SH-SY5Y (cell line): ENCODE measurements around the gene IRF2.

Experiments used
- GATA2 ChIP-seq: IDR thresholded peaks from 2 replicates; pipeline ENCODE4 v1.6.1; 2011; ENCODE audit warnings: mild to moderate bottlenecking, low read depth, low read length
- GATA3 ChIP-seq: IDR thresholded peaks from 2 replicates; pipeline ENCODE4 v1.6.1; 2011; ENCODE audit warnings: low read depth, mild to moderate bottlenecking, low read length, moderate library complexity

Gene IRF2

DNA sequence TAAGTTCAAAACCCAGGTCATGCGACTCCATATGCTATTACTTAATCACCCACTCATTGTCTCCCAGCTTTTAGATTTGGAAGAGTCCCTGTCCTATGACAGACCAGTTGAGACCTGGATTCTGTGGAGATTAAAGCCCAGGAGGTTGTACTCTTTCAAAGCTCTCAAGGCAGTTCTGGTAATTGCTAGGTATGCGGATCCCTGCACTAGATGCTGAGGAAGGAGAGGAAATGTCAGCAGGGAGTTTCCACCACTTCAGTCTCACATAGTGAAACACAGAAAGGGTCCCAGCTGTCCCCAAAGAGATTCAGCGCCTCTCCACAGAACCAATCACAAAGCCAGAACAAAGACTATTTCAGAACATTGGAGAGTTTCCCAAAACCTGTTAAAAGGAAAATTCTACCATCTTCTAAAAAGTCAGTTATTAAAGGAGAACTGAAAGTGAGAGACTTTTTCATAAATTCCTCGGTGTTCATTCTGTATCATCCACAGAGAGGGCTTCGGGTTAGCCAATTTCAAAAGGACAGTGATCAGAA, 53.4 kb downstream of the IRF2 start:
- no peak for TF ChIP-seq GATA2
- TF ChIP-seq GATA3: no peak

DNA sequence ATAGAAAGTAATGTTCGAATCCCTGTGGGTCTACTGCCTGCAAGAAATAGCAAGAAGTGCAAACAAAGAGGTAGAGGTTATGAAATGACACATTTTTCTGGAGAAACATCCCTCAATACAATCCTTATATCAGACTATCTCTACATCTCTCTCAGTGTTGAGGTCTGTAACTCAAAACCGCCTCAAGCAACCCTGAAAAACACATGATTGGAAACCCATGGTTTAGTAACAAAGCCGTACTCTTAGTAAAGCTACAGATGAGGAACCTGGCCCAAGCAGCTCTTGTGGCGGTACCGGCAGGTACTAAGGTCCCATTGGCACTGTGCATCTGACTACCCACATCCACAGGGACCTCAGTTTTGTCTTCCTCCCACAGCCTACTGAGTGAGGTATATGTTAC, 53.9 kb downstream of the IRF2 start:
- TF ChIP-seq GATA3: no peak

DNA sequence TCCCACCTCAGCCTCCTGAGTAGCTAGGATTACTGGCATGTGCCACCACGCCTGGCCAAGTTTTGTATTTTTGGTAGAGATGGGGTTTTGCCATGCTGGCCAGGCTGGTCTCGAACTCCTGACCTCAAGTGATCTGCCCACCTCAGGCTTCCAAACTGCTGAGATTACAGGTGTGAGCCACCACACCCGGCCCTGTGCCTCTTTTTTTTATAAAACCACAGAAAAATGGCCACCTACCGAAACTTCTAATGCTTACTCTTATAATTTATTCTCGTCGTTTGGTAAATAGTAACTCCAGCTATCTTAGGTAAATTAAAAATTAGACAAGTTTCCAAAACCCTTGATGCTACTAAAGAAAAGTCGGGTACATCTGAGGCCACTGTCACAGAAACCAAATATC, 54.4 kb downstream of the IRF2 start:
- no peak for TF ChIP-seq GATA3
- no peak for TF ChIP-seq GATA2

DNA sequence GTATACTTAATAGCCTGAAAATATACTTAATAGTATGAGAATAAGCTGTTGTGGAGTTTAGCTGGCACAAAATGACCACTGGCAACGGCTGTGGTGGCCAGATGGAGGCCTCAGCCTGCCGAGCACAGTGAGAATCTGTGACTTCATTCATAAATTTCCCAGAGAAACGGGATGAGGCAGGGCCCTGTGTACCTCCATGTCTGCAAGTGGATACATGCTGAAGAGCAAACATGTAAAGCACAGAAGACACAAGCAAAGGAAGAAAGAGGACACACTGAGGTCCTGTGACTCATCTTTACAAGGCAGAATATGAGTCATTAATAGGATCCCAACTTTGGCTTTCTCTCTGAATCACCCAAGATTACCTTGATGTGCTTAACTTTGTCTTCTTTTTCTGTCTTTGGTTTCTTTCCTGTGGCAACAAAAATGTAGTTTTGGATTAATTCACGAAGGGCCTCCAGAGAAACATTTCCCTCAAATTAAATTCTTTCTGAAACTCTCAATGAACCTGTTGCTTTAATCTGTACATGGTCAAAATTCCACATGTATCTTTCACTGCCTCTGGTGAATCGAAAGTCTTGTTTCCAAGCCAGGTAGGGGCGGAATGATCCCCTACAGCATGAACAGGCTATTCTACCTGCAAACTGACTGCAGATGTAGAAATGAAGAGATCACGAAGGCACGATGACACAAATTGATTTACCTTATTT, 56.4 kb downstream of the IRF2 start:
- no peak for TF ChIP-seq GATA2
- no peak for TF ChIP-seq GATA3

DNA sequence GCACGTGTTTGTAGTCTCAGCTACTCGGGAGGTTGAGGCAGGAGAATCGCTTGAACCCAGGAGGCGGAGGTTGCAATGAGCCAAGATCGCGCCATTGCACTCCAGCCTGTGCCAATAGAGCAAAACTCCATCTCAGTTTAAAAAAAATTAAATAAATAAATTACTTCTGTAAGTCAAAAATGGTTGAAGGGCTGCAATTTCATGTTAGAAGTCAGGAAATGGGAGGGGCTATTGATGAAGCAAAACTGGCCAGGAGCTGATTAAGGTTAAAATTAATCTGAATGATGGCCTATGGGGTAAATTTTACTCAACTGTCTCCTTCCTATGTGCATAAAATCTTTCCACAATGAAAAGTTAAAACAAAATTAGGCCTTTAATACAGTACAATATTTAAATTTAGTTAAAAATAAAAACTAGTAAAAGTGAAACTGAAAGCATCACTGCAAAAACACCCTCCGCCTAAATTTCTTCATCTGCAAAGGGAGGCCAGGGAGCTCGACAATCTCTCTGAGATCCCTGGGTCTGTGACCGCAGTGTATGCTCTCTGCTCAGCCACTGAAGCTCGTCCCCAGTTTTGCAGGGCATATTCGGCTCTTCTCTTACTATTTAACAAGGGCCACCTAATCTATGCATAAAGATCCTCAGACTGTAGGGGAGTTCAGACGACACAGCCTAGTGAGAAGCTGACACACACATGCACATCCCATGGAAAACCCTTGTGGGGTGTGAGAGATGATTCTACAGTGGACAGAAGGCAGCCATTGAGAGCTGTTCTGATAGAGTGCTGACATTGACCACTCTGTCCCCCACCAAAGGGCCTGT, 57.2 kb downstream of the IRF2 start:
- TF ChIP-seq GATA2 (no peak), GATA3 (no peak)

DNA sequence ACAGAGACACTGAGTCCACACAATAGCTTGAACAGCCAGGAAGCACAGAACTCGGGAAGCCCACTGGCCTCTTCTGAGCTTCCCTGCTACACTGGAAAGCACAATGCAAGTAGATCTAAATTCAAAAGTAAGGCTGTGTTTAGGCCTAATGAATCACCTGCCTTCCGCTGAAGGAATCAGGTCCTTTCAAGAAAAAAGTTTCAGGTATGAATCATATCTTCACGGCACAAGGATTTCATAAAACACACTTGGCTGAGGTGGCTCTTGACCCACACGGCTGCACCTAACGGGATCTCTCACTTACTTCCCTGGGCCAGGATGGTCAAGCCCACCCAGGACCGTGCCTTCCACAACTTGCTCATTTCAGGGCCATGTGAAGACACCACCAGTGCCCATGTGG, 59.3 kb downstream of the IRF2 start:
- no peak for TF ChIP-seq GATA3
- TF ChIP-seq GATA2: no peak

DNA sequence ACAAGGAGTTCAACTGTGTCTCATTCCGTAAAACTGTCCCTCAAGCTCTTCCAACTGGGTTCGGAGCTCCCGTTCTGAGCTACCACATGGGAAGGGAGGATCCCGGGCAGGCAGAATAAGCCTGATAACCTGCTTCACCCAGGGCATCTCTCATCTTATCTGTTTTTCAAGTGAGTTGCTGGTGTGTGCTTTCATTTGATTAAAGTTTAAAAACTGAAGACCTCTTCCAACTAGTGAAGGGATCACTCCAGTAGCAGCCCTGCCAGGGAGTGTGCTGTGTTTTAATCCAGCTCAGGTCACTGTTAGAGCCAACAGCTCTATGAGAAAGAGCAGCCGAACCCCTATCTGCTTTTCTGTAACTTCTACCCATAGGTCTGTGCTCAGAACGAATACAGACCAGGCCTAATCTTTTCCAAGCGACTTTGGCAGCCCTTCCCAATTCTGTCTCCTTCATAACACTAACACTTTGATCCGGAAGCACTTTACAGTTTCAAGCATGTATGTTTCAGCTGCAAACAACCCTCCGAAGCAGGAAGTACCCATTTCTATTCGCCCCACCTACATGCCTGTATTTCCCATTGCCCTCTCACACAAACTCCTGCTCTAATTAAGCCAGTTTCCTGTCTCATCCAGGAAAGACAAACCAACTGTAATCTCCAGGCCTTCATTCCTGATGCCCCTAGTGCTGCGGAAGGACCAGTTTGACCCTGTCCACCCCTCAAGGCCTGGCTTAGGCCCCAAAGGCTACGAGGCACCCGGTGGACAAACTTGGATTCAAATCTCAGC, 60.9 kb downstream of the IRF2 start:
- TF ChIP-seq GATA2 (no peak), GATA3 (no peak)

DNA sequence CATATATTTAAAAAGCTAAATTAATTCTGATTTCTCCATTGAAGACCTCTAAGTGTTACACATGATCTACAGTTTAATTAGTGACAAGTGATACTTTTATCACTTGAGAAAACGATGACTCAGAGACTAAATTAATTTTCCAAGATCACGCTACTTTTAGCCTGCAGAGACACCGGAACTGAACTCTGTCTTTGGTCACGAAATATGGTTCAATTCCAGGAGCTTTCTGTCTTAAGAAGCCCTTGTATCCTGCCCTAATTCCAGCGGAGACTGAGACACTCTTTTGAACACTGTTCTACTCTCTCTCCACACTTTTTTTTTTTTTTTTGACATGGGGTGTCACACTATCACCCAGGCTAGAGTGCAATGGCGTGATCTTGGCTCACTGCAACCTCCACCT, 63.6 kb downstream of the IRF2 start:
- TF ChIP-seq GATA3: no peak
- TF ChIP-seq GATA2: no peak

DNA sequence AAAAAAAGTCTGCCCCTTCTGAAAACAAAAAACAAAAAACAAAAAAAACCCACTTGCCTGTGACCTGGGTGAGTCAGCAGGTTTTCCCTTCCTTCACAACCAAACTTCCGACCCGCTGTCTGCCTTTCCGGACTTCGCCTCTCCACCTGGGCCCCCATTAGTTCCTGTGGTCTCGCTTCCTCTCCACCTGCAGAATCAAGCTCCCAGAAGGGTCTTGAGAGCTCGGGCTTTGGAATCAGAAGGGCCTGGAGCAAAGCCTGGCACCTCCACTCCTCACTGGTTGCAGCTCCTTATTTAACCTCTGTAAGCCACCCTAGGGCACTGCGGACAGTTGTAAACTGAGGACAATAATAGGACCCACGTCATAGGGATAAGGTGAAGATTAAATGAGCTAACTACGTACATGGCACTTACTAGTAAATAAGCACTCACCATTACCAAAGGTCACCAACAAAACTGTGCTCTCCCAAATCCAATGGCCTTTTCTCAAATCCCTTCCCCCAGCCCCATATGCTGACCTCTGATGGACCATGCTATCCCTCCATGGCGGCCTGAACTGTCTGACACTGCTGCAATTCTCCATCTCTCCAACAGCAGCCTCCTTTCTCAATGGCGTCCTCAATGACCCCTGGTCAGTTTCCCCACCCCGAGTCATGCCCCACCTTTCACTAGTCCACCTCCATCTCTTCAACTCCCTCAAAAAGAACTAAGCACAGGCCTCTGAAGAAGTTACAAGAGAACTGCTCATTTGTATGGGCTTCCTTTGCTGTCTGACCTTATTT, 64.2 kb downstream of the IRF2 start:
- no peak for TF ChIP-seq GATA3
- no peak for TF ChIP-seq GATA2

DNA sequence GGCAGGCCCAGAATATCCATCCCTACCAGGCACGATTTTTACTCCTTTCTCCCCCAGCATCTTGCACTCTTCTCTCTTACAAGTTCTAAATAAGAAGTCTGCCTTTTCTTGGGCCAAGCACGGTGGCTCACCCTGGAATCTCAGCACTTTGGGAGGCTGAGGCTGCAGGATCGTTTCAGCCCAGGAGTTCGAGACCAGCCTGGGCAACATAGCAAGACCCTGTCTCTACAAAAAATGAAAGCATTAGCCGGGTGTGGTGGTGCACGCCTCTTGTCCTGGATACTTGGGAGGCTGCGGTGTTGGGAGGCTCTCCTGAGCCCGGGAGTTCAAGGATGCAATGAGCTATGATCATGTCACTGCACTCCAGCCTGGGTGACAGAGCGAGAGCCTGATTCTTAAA, 64.8 kb downstream of the IRF2 start:
- TF ChIP-seq GATA3: no peak
- no peak for TF ChIP-seq GATA2

DNA sequence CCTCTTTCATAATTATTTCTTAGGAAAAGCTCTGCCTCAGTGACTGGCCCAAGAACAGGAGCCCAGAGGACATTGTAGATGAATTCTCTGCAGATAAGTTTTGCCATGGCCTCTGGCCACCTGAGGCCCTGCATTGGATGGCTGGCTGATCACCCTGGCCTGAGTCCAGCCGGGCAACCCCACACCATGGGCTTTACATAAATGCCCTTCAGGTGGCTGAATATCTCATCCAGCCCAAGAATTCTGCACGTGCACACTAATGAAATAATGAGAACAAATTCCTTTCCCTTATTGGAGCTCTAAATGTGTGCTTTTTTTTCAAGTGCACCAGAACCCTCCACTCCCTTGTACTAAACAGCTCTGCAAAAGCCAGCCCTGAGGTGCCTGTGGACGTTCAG, 65.7 kb downstream of the IRF2 start:
- TF ChIP-seq GATA3 (no peak), GATA2 (no peak)

DNA sequence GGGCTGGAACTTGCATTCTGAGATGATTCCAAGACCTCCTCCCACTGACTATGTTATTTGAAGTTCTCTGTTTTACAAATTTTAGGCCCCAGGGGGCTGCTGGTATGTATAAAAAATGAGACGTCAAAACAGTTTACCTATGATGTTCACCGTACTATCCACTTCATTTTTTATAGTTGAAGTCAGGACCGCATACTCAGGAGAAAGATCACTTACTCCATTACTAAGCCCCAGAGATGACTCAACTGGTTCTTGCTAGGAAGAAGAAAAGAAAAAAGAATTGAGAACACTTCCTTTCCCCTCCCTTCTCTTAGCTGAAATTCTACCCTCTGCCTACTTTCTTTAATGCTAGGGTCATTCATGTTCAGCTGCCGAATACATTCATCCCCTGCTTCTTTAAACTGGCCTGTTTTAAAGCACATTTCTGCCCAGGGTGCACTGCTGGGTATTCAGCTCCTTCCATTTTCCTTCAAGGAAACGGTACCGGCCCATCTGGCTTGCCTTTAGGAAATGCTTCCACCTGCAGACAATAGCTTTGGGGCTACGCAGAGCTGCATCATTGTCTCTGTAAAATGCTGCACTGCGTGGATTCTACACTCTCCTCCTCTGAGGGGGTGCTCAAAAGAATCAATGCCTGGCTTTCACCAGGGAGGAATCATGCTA, 66.2 kb downstream of the IRF2 start:
- TF ChIP-seq GATA3 (no peak), GATA2 (no peak)

DNA sequence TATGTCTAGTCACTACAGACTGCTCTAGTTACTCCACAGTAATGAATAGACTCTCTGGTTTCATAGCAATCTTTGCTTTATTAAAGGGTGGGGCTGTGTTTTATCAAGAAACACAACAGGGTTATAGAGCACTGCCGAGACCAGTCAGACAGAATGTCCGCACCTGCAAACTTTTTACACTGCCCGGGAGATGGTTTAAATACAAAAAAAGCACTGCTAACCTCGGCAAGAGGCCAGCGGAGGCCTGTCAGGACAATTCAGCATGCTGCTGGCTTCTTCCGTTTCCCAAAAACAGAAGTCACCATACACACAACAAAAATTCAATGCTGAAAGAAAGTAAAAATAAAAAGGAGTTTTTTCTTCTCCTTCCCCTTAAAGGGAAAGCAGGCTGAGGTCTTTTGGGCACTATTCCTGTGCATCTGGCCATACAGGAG, 67.4 kb downstream of the IRF2 start:
- TF ChIP-seq GATA2: no peak
- TF ChIP-seq GATA3: no peak
